A673 (cell line): ENCODE results near the gene ZSCAN21. TPM values are rescaled to one million over a fixed set of nuclear protein-coding genes. Genes with fewer than 3 reads are reported as not detected.

Experiments used
- Bru-seq: library from RNA; stranded (reverse); fragments of 400-500 nt; gene quantifications from one replicate; lab custom pipeline; 2021; lab: Mats Ljungman, UMichigan
- BruChase-seq, 2 experiments: library from RNA; stranded (reverse); fragments of 400-500 nt; gene quantifications; one replicate each; lab custom pipeline; 2021; lab: Mats Ljungman, UMichigan
- BruUV-seq: library from RNA; stranded (reverse); fragments of 400-500 nt; replicated peaks from 2 replicates; lab custom pipeline; 2021; lab: Mats Ljungman, UMichigan
- CTCF ChIA-PET: fragments of 300-600 bp; sonication (Branson Sonifier 250); formaldehyde crosslinking; loops from one replicate; lab custom pipeline; 2022; ENCODE audit warnings: antibody characterized with exemption; lab: Charles Lee
- POLR2A ChIA-PET: fragments of 300-600 bp; sonication (Branson Sonifier 250); formaldehyde crosslinking; loops from one replicate; lab custom pipeline; 2022; ENCODE audit warnings: antibody characterized with exemption; ENCODE audit not compliant: low non-redundant PET; lab: Charles Lee
- DNase-seq: peaks from one replicate; pipeline ENCODE4 v3.0.0-alpha.2; 2015; ENCODE audit warnings: low spot score
- H3K27ac ChIP-seq: fragments of 200-600 bp; sonication (generic); 2 replicates; pipeline ENCODE4 v1.5.1; 2016; ENCODE audit warnings: mixed run types, low read depth, mild to moderate bottlenecking, mixed read lengths, antibody characterized with exemption, low read length; ENCODE audit not compliant: poor library complexity, severe bottlenecking
- H3K27me3 ChIP-seq: fragments of 200-600 bp; sonication (generic); replicated peaks from 2 replicates; pipeline ENCODE4 v1.6.1; 2017; ENCODE audit warnings: mixed run types, low read depth, mild to moderate bottlenecking, mixed read lengths, antibody characterized with exemption, low read length; ENCODE audit not compliant: insufficient read depth, poor library complexity
- H3K36me3 ChIP-seq: fragments of 200-600 bp; sonication (generic); 2 replicates; pipeline ENCODE4 v1.6.1; 2016; ENCODE audit warnings: mixed run types, mild to moderate bottlenecking, mixed read lengths, antibody characterized with exemption, low read length; ENCODE audit not compliant: insufficient read depth, poor library complexity, severe bottlenecking
- H3K4me1 ChIP-seq: fragments of 200-600 bp; sonication (generic); 2 replicates; pipeline ENCODE4 v1.6.1; 2017; ENCODE audit warnings: mixed run types, mild to moderate bottlenecking, mixed read lengths, antibody characterized with exemption, low read length; ENCODE audit not compliant: insufficient read depth, poor library complexity, severe bottlenecking
- H3K4me3 ChIP-seq: fragments of 200-600 bp; sonication (generic); 2 replicates; pipeline ENCODE4 v1.5.1; 2016; ENCODE audit warnings: low read depth, mixed run types, mild to moderate bottlenecking, mixed read lengths, low read length; ENCODE audit not compliant: poor library complexity, severe bottlenecking
- H3K9me3 ChIP-seq: fragments of 200-600 bp; sonication (generic); 2 replicates; pipeline ENCODE4 v1.6.1; 2016; ENCODE audit warnings: mixed run types, low read depth, mild to moderate bottlenecking, mixed read lengths, antibody characterized with exemption, low read length; ENCODE audit not compliant: poor library complexity, severe bottlenecking
- EZH2 ChIP-seq: fragments of 200-600 bp; sonication (generic); IDR thresholded peaks from 2 replicates; pipeline ENCODE4 v1.6.1; 2017; ENCODE audit warnings: borderline replicate concordance, low read depth, mild to moderate bottlenecking, mixed read lengths, antibody characterized with exemption, low read length; ENCODE audit not compliant: poor library complexity, severe bottlenecking
- intact Hi-C: fragments of 100-400 bp; cut with micrococcal nuclease; formaldehyde crosslinking; loops from one replicate; pipeline ENCODE4 v1.10.0; 2022; ENCODE audit not compliant: unreplicated experiment
- long read RNA-seq: library from polyadenylated mRNA; stranded (forward); transcript quantifications from one replicate; pipeline ENCODE4 v2.0.0, GENCODE V29; 2022
- total RNA-seq: library from RNA; stranded (reverse); gene quantifications from 2 replicates; pipeline ENCODE4 v1.2.3, GENCODE V29; 2021
- TF ChIP-seq, protein P1 (sequence below): fragments of 300-800, 200-600 bp; sonication (generic); conservative IDR thresholded peaks from 2 replicates; pipeline ENCODE4 v1.5.1; 2017; ENCODE audit warnings: low read depth, mild to moderate bottlenecking, antibody characterized with exemption, low read length, moderate library complexity, mixed read lengths

The ZSCAN21 gene
- total RNA-seq = 17.2 and 21.7 TPM in 2 replicates
- Bru-seq, nascent RNA = percentile 66 among the genes with signal in this experiment
- BruChase-seq, experiment 1, labeled RNA remaining after a 2-hour chase = percentile 67 among the genes with signal in this experiment
- percentile 67 among the genes with signal in this experiment for BruChase-seq, experiment 2, labeled RNA remaining after a 6-hour chase
- long read RNA-seq, transcript ZSCAN21-201 (4 exons, 2,005 nt) = major isoform, 13 of 37 reads
- long read RNA-seq, partial matches to known transcripts = 12 of 37 reads
- long read RNA-seq, other reads (novel, unspliced or antisense) = 8 of 37 reads

DNA sequence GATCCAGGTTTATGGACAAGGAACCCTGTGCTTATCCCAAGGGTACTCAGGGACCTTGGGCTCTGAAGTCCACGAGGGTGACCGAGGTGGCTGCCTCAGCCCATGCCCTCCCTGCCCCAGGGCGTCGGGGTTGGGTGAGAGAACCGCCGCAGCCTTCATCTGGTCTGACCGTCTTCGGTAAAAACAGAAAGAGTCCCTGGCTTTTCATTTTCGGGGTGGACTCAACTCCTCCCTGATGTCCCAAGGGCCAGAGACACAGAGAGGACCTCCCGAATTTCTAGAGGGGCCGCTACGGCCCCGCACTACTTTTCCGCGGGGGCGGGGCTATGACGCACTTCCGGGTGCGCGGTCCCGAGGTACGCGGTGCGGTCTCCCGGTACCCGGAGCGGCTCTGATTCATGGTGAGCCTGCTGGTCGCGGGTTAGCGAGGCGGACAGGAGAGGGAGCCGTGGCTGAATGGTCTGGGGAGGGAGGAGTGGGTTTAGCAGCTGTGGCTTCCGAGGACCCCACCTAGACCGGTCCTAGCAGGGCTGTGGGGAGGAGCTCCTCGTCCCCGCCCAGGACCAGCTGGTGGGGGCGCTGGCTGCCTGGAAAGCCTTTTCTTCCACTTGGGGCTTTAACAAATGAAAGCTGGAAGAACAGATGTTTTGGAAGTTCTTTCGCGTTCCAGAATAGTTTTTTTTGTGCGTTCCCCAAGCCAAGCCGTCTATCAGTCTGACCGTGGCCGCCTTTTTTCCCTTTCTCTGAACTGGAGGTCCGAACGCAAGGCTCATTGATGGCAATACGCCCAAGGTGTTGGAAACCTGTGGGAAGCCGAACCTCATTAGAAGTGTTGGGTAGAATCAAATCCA lies at the start of gene ZSCAN21:
ZSCAN21 (plus strand) TSS at position 334 of the 851 bp plus-strand sequence. CDS start 7,233 bp downstream, outside the sequence.
- TF ChIP-seq EZH2 = no peak
- TF ChIP-seq, protein P1, sequence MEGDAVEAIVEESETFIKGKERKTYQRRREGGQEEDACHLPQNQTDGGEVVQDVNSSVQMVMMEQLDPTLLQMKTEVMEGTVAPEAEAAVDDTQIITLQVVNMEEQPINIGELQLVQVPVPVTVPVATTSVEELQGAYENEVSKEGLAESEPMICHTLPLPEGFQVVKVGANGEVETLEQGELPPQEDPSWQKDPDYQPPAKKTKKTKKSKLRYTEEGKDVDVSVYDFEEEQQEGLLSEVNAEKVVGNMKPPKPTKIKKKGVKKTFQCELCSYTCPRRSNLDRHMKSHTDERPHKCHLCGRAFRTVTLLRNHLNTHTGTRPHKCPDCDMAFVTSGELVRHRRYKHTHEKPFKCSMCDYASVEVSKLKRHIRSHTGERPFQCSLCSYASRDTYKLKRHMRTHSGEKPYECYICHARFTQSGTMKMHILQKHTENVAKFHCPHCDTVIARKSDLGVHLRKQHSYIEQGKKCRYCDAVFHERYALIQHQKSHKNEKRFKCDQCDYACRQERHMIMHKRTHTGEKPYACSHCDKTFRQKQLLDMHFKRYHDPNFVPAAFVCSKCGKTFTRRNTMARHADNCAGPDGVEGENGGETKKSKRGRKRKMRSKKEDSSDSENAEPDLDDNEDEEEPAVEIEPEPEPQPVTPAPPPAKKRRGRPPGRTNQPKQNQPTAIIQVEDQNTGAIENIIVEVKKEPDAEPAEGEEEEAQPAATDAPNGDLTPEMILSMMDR = 0 out of 2 replicates have a peak, but pooled peaks have one; percentile 30
- intact Hi-C loops = loop anchor here (5.0 to 10.0 kb wide), 2 partner anchors 57 to 135 kb away; partner anchors contain the start of gene TRIM4
- no peaks in the 10 kb centered on the region for H3K9me3 ChIP-seq
- no peaks in the 10 kb centered on the region for H3K36me3 ChIP-seq
- H3K27ac ChIP-seq = peak within 1 kb of the TSS; percentile 83
- BruUV-seq = TSS peak; percentile 73
- H3K4me3 ChIP-seq = peak within 1 kb of the TSS; percentile 89
- H3K27me3 ChIP-seq = no peaks in the 10 kb centered on the region
- peaks cover 9% of the 10 kb centered on the region for H3K4me1 ChIP-seq
- peak; percentile 89 for DNase-seq
- CTCF ChIA-PET = no interaction called here
- POLR2A ChIA-PET = no interaction called here

DNA sequence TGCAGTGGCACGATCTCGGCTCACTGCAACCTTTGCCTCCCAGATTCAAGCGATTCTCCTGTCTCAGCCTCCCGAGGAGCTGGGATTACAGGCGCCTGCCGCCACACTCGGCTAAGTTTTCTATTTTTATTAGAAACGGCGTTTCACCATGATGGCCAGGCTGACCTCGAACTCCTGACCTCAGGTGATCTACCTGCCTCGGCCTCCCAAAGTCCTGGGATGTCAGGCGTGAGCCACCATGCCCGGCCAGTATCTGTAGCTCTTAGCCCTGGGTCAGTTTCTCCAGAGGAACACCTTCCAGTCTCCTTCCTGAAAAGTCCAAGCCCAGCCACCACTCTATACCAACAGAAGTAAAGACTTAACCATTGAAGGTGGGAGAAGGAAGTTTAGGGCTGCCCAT lies 49.3 kb upstream of the ZSCAN21 start:
- DNase-seq = no peak
- CTCF ChIA-PET = no interaction called here

More for the DNA sequence above, 49.3 kb upstream of the ZSCAN21 start:
- H3K27me3 ChIP-seq = no peaks in the 10 kb centered on the region
- H3K4me3 ChIP-seq = no peak overlapping the region
- no peaks in the 10 kb centered on the region for H3K36me3 ChIP-seq
- no peaks in the 10 kb centered on the region for H3K9me3 ChIP-seq
- TF ChIP-seq, protein P1 = no peak
- no peak for TF ChIP-seq EZH2
- peaks cover 5% of the 10 kb centered on the region for H3K4me1 ChIP-seq
- intact Hi-C loops = no loop called here
- no TSS peak for BruUV-seq
- H3K27ac ChIP-seq = no peak overlapping the region
- POLR2A ChIA-PET = no interaction called here
